K562 (cell line): ENCODE data around the gene SPI1. TPM values are rescaled to one million over a fixed set of nuclear protein-coding genes. Genes with fewer than 3 reads are reported as not detected.

Experiments
- CUX1 ChIP-seq: fragments of 200-800 bp; sonication (Bioruptor generic); IDR thresholded peaks from 2 replicates; pipeline ENCODE4 v1.6.1; 2016; ENCODE audit warnings: missing genetic modification characterization, missing compliant biosample characterization
- CXXC5 ChIP-seq: fragments of 250-450 bp; sonication (Bioruptor Pico); IDR thresholded peaks from 2 replicates; pipeline ENCODE4 v1.8.0; 2022; ENCODE audit warnings: inconsistent platforms, mild to moderate bottlenecking, moderate library complexity
- EGR1 ChIP-seq: fragments of 450-650 bp; conservative IDR thresholded peaks from 2 replicates; pipeline ENCODE4 v1.6.1; 2017; ENCODE audit warnings: mild to moderate bottlenecking
- HNRNPUL1 ChIP-seq: fragments of 200-400 bp; formaldehyde crosslinking; IDR thresholded peaks from 2 replicates; pipeline ENCODE4 v1.6.1; 2017; ENCODE audit warnings: low read length
- LEF1 ChIP-seq: fragments of 450-650 bp; IDR thresholded peaks from 2 replicates; pipeline ENCODE4 v1.6.1; 2016; ENCODE audit warnings: mild to moderate bottlenecking
- NEUROD1 ChIP-seq: fragments of 150-350 bp; IDR thresholded peaks from 2 replicates; pipeline ENCODE4 v1.6.1; 2014; ENCODE audit warnings: borderline replicate concordance, low read length, low read depth; ENCODE audit not compliant: partially characterized antibody
- NR3C1 ChIP-seq: sonication (generic); formaldehyde crosslinking; IDR thresholded peaks from 2 replicates; pipeline ENCODE4 v1.8.1; 2022; ENCODE audit warnings: missing genetic modification reagents
- POLR2G ChIP-seq: fragments of 200-400 bp; formaldehyde crosslinking; IDR thresholded peaks from 2 replicates; pipeline ENCODE4 v1.6.1; 2017; ENCODE audit warnings: low read depth, mild to moderate bottlenecking, antibody characterized with exemption, low read length, moderate library complexity
- SMAD1 ChIP-seq: fragments of 150-350 bp; IDR thresholded peaks from 2 replicates; pipeline ENCODE4 v1.6.1; 2014; ENCODE audit warnings: low read length, low read depth; ENCODE audit not compliant: partially characterized antibody
- SNRNP70 ChIP-seq: fragments of 200-400 bp; formaldehyde crosslinking; optimal IDR thresholded peaks from 2 replicates; pipeline ENCODE3; 2017; ENCODE audit warnings: low read depth, low read length
- TOE1 ChIP-seq, 2 experiments: fragments of 450-650 bp in 1 of 2; sonication (generic) in 1 of 2; formaldehyde crosslinking in 1 of 2; IDR thresholded peaks; 2 replicates each; pipeline versions ENCODE4 v1.7.1 to v1.8.0; 2016 to 2022; ENCODE audit warnings: borderline replicate concordance in 2 of 2, mild to moderate bottlenecking in 2 of 2, antibody characterized with exemption in 1 of 2, inconsistent platforms in 1 of 2, low read depth in 1 of 2, missing genetic modification reagents in 1 of 2, moderate library complexity in 1 of 2
- USF2 ChIP-seq: sonication (generic); formaldehyde crosslinking; IDR thresholded peaks from 2 replicates; pipeline ENCODE4 v1.5.0; 2020; ENCODE audit warnings: missing genetic modification reagents
- ZBTB8A ChIP-seq: fragments of 450-650 bp; IDR thresholded peaks from 2 replicates; pipeline ENCODE4 v1.6.1; 2018; ENCODE audit warnings: mild to moderate bottlenecking, moderate library complexity; ENCODE audit not compliant: partially characterized antibody
- ZNF175 ChIP-seq: fragments of 200-800 bp; sonication (Bioruptor generic); IDR thresholded peaks from 2 replicates; pipeline ENCODE4 v1.6.1; 2016; ENCODE audit warnings: low read depth, mild to moderate bottlenecking, missing genetic modification characterization, missing compliant biosample characterization
- ZNF584 ChIP-seq: fragments of 200-800 bp; sonication (Bioruptor generic); IDR thresholded peaks from 2 replicates; pipeline ENCODE4 v1.6.1; 2016; ENCODE audit warnings: low read depth, mild to moderate bottlenecking, missing genetic modification characterization, missing compliant biosample characterization
- ZNF639 ChIP-seq, 2 experiments: fragments of 200-800 bp in 1 of 2; sonication (Bioruptor generic) in 1 of 2; sonication (generic) in 1 of 2; formaldehyde crosslinking in 1 of 2; IDR thresholded peaks in 1 of 2; conservative IDR thresholded peaks in 1 of 2; 2 replicates each; pipeline versions ENCODE4 v1.5.0 to v1.6.1; 2016 to 2020; ENCODE audit warnings: missing compliant biosample characterization in 1 of 2, missing genetic modification characterization in 1 of 2, missing genetic modification reagents in 1 of 2
- ZNF696 ChIP-seq: fragments of 250-450 bp; sonication (Bioruptor Pico); conservative IDR thresholded peaks from 2 replicates; pipeline ENCODE4 v1.4.0; 2020; ENCODE audit warnings: mild to moderate bottlenecking, moderate library complexity
- ZNF766 ChIP-seq: fragments of 200-800 bp; sonication (Bioruptor generic); conservative IDR thresholded peaks from 2 replicates; pipeline ENCODE4 v1.6.1; 2016; ENCODE audit warnings: missing genetic modification characterization, missing compliant biosample characterization
- ZNF830 ChIP-seq: fragments of 250-450 bp; sonication (Bioruptor Pico); IDR thresholded peaks from 2 replicates; pipeline ENCODE4 v1.5.0; 2021; ENCODE audit warnings: mild to moderate bottlenecking
- polyA plus RNA-seq, 8 experiments: library from polyadenylated mRNA; depleted of rRNA in 4 of 8; stranded (reverse) in 5 of 8; unstranded in 3 of 8; fragments of >200 nt; fragmentation: Nextera tagmentation in 2 of 8; fragmentation: Illumina TruSeq in 1 of 8; extraction: Ambion mirVana in 2 of 8; extraction: Trizol in 1 of 8; gene quantifications; 2 replicates each; pipeline versions ENCODE4 v1.2.1 to v1.2.3, GENCODE V29; 2011 to 2014; ENCODE audit warnings: inconsistent platforms in 1 of 8, missing spikeins in 1 of 8
- total RNA-seq, 7 experiments: library from RNA; depleted of rRNA in 6 of 7; stranded (reverse); fragments of >200 nt in 6 of 7; fragmentation: Illumina TruSeq in 2 of 7; extraction: Trizol in 2 of 7; gene quantifications; 2 replicates each; pipeline versions ENCODE4 v1.2.1 to v1.2.3, GENCODE V29; 2011 to 2021; ENCODE audit warnings: low replicate concordance in 1 of 7

SPI1 gene
- total and polyA plus RNA-seq, 9 of the 15 experiments (the other 6 are each of a cell fraction or from before 2014, with no cell fraction given): 0.10 to 33.7 (median 10.3) TPM

GRCh38 chr11:47399860-47400767, 21.8 kb upstream of the SPI1 start (continued):
- no peak for TF ChIP-seq USF2 (CRISPR knock-in tag)
- TF ChIP-seq EGR1: peak; percentile 95
- TF ChIP-seq NEUROD1: no peak
- TF ChIP-seq NR3C1: no peak
- no peak for TF ChIP-seq ZNF766
- 0 out of 2 replicates have a peak, but pooled peaks have one; percentile 45 for TF ChIP-seq ZNF175 (CRISPR knock-in tag)
- no peak for TF ChIP-seq CUX1 (CRISPR knock-in tag)
- no peak for TF ChIP-seq ZNF639 (CRISPR knock-in tag; conservative IDR thresholded peaks at IDR 0.05 in 1 of 2, IDR thresholded peaks at IDR 0.05 in 1 of 2)
- no peak for TF ChIP-seq ZNF696 (CRISPR knock-in tag)
- no peak for TF ChIP-seq HNRNPUL1
- no peak for TF ChIP-seq SNRNP70
- peak; percentile 29 for TF ChIP-seq CXXC5 (CRISPR knock-in tag)
- TF ChIP-seq SMAD1: no peak
- peak; percentile 69 for TF ChIP-seq POLR2G
- TF ChIP-seq ZBTB8A: no peak
- no peak for TF ChIP-seq ZNF584 (CRISPR knock-in tag)
- TF ChIP-seq ZNF830 (CRISPR knock-in tag): no peak
- no peak for TF ChIP-seq LEF1
- TF ChIP-seq TOE1 (IDR thresholded peaks at IDR 0.05; ENCODE audit: borderline replicate concordance): no peak
- TF ChIP-seq TOE1 (CRISPR knock-in tag; IDR thresholded peaks at IDR 0.05; ENCODE audit: borderline replicate concordance, low read depth): no peak
